T-helper 9 cell (primary cell): Measurements from ENCODE around the gene PPFIA2.
"Not testable (repeated sequence)": the region's sequence is repeated elsewhere in the genome, so short reads cannot be mapped to it uniquely, and the experiment has no call there.

Experiments used
- DNase-seq: peaks from one replicate; pipeline ENCODE4 v3.0.0-alpha.2; 2020

Gene PPFIA2

DNA sequence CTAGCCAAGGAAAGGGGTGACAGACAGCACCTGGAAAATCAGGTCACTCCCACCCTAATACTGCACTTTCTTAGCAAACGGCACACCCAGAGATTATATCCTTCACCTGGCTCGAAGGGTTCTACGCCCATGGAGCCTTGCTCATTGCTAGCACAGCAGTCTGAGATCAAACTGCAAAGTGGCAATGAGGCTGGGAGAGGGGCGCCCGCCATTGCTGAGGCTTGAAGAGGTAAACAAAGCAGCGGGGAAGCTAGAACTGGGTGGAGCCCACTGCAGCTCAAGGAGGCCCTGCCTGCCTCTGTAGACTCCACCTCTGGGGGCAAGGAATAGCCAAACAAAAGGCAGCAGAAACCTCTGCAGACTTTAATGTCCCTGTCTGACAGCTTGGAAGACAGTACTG is 99.8 kb downstream of the PPFIA2 start:
- not testable (repeated sequence) for DNase-seq

DNA sequence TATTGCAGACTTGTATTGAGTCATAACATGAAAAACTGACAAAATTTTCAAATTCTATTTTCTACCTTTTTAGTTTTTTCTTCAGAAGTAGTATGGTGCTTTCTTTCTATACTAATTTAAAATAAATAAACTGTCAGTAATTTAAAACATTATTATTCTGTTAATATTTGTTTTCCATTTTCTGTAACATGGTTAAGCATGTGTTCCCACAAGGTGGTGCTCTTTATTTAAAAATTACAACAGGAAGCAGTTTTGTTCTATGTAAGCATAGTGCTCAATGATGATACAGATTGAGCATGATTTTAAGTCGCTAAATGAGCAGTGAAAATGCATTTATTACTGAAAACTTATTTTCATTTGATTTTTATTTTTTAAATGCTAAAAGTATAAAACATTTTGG is 114.6 kb downstream of the PPFIA2 start:
- DNase-seq: no peak

DNA sequence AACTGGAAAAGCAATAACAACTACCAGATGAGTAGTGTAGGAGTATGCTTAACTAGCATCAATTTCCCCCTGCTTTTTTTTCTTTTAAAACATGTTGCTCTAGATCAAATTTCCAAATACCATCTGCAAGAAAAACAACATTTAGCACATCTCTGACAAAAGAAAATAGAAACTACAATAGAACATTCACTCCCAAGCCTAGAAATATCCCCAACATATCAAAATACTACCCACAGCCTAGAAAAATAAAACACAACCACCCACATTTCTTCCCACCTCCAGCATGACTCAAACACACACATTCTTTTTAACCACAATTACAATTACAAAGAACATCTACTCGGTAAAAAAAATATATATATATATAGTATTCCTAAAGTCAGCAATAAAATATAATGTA is 120.0 kb downstream of the PPFIA2 start:
- DNase-seq: no peak

DNA sequence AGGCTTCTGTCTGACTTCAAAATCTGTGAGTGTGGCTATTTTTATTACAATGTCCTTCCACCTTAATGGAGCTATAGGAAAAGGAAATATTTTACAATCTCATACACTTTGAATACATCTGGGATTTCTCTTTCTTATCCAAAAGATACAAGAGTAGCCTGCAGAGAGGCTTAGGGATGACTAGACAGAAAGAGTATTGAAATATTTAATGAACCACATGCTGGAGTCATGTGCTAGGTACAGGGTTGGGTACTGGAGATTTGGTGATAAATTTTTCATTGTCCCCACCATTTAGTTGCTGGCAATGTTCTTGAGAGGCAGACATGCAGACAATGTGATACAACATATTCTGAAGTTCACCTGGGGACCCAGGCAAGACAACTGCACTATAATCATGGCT is 126.0 kb downstream of the PPFIA2 start:
- no peak for DNase-seq

DNA sequence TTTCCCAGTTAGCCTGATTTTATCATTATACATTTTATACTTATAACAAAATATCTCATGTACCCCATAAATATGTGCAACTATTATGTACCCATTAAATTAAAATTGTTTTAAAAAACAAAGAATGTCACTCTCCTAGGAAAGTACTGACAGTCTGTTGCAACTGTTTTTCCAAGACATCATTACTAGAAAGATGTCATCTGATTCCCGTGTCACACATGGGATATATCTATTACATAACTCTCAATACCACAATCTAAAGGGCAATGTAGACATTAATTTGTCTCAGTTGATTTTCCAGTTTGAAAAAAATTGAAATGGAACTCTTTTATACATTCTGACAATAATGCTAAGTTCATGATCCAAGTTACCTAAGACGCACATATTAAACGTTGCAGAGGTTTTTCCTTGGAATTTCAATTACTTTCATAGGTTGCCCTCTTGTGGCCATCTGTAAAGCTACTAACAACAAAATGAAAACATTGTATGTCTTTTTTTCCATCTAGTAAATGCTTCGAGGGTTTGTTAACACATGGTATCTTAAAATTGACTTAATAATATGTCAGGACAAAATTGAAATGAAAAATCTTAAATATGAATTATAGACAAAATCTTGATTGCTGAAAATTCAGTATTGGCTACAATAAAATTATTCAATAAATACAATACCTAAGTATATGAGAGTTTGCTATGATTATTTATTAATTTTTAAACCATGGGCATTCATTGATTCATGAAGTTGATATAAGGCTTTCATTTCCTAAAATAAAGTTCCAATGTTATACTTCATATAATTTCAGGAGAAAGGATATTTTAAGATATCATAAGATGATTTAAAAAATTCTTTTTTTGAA is 131.6 kb downstream of the PPFIA2 start:
- DNase-seq: no peak

DNA sequence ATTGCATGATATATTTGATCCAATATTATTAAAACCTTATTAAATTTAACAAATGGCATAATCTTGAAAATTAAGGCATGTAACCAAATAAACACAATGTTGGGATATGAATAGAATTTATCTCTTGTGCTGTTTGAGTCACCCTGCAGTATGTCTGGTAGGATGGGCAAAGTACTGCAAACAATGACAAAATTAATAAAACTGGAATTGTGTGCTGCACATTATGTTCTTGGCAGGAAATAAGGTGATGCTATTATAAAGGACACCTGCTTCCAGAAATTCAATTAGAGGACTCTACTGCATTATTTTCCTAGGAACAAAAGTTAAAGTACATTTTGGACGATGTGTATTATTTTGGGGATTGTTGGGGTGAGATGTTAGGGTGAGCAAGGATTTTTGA is 132.7 kb downstream of the PPFIA2 start:
- DNase-seq: no peak

GRCh38 chr12:81617915-81618314 is 141.2 kb downstream of the PPFIA2 start:
- DNase-seq: no peak

- no peak for DNase-seq
Observed at GRCh38 chr12:81615026-81615588, 144.0 kb downstream of the PPFIA2 start.

DNA sequence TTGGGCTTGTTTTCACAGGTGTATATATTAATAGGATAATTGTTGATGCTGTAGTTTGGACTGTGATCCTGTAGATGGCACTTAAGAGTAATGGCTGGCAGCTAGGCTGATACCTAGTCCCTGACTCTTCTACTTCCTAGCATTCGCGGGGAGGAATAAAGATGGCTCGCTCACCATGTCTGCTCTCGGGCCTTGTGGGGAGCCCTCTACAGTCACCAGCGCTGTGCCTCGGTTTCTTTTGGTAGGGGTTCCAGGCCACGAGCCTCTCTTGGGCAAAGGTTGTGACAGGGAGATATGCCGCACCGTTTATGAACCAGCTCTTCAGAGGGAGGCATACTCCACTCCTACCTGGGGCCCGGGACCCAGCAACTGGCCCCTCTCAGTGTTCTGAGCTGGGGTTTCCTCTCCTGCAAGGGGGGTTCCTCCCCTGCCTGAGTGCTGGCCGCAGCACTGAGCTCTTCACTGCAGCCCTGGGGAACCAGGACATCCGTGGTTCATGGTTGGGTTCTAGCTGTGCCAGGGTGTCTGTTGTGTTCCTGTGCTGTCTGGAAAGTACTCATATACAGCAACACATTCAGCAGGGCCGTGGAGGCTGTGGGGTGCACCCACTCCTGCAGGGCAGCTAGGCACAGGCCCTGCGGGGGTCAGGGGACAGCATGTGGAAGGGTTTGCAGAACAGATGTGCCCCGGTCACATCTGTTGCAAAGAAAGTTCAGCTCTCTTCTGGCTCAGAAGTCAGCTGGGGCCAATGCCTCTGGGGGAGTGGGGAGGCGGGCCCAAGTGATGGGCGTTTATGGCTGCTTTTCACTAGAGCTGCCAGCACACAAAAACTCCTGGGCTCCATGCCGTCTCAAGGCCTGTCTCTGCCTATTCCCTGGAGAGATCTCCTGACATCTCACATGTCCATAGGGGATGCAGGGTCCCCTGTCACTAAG is 147.9 kb downstream of the PPFIA2 start:
- no peak for DNase-seq

- DNase-seq: no peak
Observed at GRCh38 chr12:81597928-81598604, 161.1 kb downstream of the PPFIA2 start.

DNA sequence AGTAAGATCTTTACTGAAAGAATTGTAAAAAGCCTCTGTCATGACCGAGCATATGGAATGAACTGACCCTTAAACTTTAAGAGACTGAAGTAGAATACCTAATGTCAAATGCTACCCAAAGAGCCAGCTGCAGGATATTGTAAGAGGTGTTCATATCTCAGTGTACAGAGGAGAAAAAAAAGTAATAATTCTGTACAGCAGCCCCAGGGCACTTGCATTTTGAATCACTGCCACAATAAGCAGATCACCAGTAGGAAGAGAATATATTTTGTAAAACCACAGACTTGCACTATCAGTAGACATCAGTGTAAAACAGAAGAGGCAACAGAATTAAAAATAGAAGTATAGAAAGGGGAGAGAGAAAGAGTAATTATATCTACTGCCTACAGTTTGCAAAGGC is 162.6 kb downstream of the PPFIA2 start:
- DNase-seq: no peak

- no peak for DNase-seq
Observed at GRCh38 chr12:81591256-81591655, 167.9 kb downstream of the PPFIA2 start.

DNA sequence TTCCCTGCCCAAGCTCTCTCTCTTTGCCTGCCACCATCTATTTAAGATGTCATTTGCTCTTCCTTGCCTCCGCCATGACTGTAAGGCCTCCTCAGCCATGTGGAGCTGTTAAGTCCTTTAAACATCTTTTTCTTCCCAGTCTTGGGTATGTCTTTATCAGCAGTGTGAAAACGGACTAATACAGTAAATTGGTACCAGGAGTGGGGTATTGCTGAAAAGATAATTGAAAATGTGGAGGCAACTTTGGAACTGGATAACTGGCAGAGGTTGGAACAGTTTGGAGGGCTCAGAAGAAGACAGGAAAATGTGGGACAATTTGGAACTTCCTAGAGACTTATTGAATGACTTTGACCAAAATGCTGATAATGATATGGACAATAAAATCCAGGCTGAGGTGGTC is 168.4 kb downstream of the PPFIA2 start:
- DNase-seq: not testable (repeated sequence)

GRCh38 chr12:81588235-81589008 is 170.7 kb downstream of the PPFIA2 start:
- DNase-seq: no peak

- no peak for DNase-seq
Observed at GRCh38 chr12:81585787-81586186, 173.4 kb downstream of the PPFIA2 start.

- DNase-seq: no peak
Observed at GRCh38 chr12:81573228-81573627, 185.9 kb downstream of the PPFIA2 start.

GRCh38 chr12:81572411-81572810 is 186.7 kb downstream of the PPFIA2 start:
- no peak for DNase-seq

- no peak for DNase-seq
Observed at GRCh38 chr12:81570234-81570633, 188.9 kb downstream of the PPFIA2 start.

DNA sequence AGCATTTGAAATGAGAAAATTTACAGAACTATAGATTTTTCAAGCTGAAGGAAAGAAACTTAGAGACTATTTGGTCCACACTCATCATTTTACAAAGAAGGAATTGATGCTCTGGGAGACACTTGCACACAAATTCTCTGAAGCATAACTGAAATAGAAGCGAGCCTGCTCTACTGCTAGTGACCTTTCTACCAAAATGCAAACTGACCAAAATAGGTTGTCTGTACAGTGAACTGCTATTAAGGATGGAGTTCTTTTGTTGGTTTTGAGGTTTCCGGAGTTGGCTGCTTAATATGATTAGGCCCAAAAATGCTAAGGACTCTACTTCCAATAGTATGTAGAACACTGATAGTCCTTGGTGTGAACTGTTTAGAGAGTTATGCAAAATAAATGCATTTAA is 194.9 kb downstream of the PPFIA2 start:
- no peak for DNase-seq

DNA sequence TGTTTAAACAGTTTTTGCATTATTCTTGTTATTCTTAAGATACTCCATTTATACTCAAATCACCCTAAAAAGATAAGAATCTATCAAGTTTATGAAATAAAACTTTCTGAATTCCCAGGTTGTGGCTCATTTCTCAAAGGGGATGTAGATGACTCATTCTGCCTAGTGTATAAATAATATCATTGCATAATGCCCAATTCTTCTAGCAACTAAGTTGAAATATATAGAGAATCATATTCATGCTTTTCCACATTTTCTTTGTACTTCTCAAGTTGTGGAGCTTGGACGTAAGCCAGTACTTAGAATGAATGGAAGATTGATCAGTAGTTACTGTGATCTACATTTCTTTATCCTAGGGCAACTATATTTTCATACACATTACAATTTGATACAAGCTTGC is 201.1 kb downstream of the PPFIA2 start:
- no peak for DNase-seq

DNA sequence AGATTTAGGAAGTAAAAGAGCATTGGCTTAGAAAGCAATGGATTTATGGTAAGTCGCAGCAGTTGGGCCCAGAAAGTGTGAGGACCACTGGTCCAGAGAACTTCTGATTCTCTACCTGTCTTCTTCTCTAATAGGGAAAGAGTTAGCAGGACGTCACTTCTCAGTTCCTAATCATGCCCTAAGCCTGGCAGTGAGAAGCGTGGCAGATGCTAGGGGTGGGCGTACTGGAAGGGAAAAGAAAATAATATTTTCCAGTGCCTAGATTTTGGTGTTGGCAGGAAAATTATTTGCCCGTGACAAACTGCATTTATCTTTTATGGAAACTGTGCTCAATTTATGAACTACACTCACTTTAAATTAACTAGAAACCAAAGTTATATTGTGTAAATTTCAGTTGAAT is 212.3 kb downstream of the PPFIA2 start:
- no peak for DNase-seq

DNA sequence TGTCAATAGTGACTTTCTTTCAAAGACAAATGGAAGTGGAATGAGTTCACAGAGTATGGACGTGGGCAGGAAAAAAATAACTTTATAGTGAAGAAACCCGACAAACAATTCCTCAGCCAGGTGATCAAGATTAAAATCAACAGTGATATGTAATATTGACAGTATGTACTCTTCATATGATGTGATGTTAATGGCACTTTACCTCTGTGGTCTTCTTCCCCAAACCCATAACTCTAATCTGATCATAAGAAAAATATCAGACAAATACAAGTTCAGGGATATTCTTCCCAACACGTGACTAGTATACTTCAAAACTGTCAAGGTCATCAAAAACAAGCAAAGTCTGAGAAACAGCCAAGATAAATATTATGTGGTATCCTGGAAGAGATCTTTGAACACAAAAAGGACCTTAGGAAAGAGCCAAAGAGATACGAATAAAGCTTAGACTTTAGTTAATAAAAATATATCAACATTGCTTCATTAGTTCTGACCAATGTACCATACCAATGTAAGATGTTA is 215.5 kb downstream of the PPFIA2 start:
- DNase-seq: no peak
